ENCODE measurements around the gene TEX14. TPM values are rescaled to one million over a fixed set of nuclear protein-coding genes. Genes with fewer than 3 reads are reported as not detected.

Gene TEX14
- polyA plus RNA-seq, 2 of the 4 experiments (the other 2 are of a cell fraction) = 0.04 to 0.12 TPM

DNA sequence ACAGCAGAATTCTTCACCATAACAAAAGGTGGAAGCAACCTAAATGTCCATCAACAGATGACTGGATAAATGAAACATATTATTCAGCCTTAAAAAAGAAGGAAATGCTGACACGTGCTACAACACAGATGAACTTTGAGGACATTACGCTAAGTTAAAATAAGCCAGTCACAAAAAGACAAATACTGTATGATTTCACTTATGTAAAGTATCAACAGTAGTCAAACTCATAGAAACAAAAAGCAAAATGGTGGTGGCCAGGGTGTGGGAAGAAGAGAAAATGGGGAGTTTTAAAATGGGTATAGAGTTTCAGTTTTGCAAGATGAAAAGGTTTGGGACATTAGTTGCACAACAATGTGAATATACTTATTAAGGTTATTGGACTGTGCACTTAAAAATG lies 127.6 kb downstream of the TEX14 start:
- peak; percentile 8 for TF ChIP-seq MAFK (IDR thresholded peaks at IDR 0.05; ENCODE audit: partially characterized antibody)
- no peak for TF ChIP-seq KDM1A (IDR thresholded peaks at IDR 0.05; ENCODE audit: low read depth)
- Histone ChIP-seq H3K9me3 (no peaks in the 10 kb centered on the region), H3K4me3 (no peak overlapping the region), H3K27ac (no peak overlapping the region), H3K4me1 (no peaks in the 10 kb centered on the region), H3K4me2 (no peak overlapping the region)
- peak; percentile 54 for FAIRE-seq
- CTCF ChIA-PET = interaction anchor here (1.3 to 2.1 kb wide), 5 partner anchors 13 to 441 kb away, joined by 3 to 16 read pairs (median 5); no protein-coding TSS in a partner anchor
- no peak for ATAC-seq
- WGBS (ENCODE audit: missing lambda C conversion rate) = 48% methylated on average over 2 of the region's 2 CpGs
- DNase-seq (ENCODE audit: low read depth in 1 of 2, low spot score in 1 of 2) = no peak
- POLR2A ChIA-PET = no interaction called here

DNA sequence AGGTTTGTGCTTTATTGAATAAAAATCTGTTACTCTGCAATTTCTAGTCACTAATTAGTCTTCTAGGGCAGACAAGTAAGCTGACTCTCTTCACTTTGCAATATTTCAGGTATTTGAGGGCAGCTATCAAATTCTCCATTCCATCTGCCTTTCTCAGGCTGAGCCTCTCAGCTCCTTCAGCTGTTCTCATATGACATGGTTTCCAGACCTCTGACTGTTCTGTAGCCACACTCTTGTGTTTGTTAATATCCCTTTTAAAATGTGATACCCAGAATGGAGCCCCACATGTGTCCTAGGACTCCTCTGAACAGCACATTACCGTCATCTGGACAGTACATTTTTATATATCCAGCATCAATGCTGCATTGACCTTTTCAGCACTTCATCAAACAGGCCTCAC lies 131.3 kb downstream of the TEX14 start:
- FAIRE-seq = peak; percentile 39
- Histone ChIP-seq H3K4me2 (no peak overlapping the region), H3K4me3 (no peak overlapping the region), H3K27ac (no peak overlapping the region), H3K9me3 (no peaks in the 10 kb centered on the region), H3K4me1 (no peaks in the 10 kb centered on the region)
- WGBS (ENCODE audit: missing lambda C conversion rate) = 7% methylated on average over 1 of the region's 1 CpG
- POLR2A ChIA-PET = interaction anchor here (0.5 kb wide), 1 partner anchor 377 kb away, joined by 6 read pairs; no protein-coding TSS in a partner anchor
- no peak for DNase-seq (ENCODE audit: low read depth in 1 of 2, low spot score in 1 of 2)
- no peak for TF ChIP-seq ESRRA (IDR thresholded peaks at IDR 0.05; ENCODE audit: borderline replicate concordance, low read length)
- TF ChIP-seq, protein P1, sequence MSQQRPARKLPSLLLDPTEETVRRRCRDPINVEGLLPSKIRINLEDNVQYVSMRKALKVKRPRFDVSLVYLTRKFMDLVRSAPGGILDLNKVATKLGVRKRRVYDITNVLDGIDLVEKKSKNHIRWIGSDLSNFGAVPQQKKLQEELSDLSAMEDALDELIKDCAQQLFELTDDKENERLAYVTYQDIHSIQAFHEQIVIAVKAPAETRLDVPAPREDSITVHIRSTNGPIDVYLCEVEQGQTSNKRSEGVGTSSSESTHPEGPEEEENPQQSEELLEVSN (IDR thresholded peaks at IDR 0.05; ENCODE audit: borderline replicate concordance, low read depth) = no peak
- TF ChIP-seq RFX5 (IDR thresholded peaks at IDR 0.05) = no peak
- TF ChIP-seq FOXS1 (CRISPR knock-in tag; IDR thresholded peaks at IDR 0.05) = no peak
- no peak for TF ChIP-seq KDM5A (IDR thresholded peaks at IDR 0.05)
- TF ChIP-seq CBX2 (IDR thresholded peaks at IDR 0.05; ENCODE audit: borderline replicate concordance, low read depth) = no peak
- no peak for TF ChIP-seq HES2 (IDR thresholded peaks at IDR 0.05)
- TF ChIP-seq PHF8 (IDR thresholded peaks at IDR 0.05; ENCODE audit: borderline replicate concordance, low read depth) = no peak
- TF ChIP-seq NFE2L2 (conservative IDR thresholded peaks at IDR 0.05; ENCODE audit: low read length) = no peak
- TF ChIP-seq, protein P2, sequence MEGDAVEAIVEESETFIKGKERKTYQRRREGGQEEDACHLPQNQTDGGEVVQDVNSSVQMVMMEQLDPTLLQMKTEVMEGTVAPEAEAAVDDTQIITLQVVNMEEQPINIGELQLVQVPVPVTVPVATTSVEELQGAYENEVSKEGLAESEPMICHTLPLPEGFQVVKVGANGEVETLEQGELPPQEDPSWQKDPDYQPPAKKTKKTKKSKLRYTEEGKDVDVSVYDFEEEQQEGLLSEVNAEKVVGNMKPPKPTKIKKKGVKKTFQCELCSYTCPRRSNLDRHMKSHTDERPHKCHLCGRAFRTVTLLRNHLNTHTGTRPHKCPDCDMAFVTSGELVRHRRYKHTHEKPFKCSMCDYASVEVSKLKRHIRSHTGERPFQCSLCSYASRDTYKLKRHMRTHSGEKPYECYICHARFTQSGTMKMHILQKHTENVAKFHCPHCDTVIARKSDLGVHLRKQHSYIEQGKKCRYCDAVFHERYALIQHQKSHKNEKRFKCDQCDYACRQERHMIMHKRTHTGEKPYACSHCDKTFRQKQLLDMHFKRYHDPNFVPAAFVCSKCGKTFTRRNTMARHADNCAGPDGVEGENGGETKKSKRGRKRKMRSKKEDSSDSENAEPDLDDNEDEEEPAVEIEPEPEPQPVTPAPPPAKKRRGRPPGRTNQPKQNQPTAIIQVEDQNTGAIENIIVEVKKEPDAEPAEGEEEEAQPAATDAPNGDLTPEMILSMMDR (IDR thresholded peaks at IDR 0.05) = no peak
- TF ChIP-seq HEYL (CRISPR knock-in tag; IDR thresholded peaks at IDR 0.05) = no peak
- no peak for TF ChIP-seq SREBF2 (IDR thresholded peaks at IDR 0.05)
- no peak for TF ChIP-seq NR3C1 (IDR thresholded peaks at IDR 0.05)
- no peak for ATAC-seq
- CTCF ChIA-PET = interaction anchor here (1.0 to 4.0 kb wide), 3 partner anchors 9 to 28 kb away, joined by 3 to 24 read pairs (median 3); no protein-coding TSS in a partner anchor

DNA sequence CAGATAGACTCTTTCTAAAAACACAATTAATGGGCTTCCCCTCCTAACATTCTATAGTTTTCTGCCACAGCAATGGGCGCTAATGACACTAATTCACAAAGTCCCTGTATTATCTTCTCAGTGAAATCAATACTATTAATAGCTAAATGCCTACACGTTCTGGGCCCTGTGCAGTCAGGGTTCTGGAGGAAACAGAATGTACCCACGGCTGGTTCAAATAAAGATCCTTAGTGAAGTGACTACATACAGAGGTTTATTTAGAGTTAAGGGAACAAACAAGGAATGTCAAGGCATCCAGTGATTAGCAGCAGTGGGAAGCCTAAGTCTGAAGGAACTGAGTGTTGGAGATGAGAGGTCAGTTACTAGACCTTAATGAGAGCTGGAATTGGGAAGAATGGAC lies 133.9 kb downstream of the TEX14 start:
- TF ChIP-seq, protein P3, sequence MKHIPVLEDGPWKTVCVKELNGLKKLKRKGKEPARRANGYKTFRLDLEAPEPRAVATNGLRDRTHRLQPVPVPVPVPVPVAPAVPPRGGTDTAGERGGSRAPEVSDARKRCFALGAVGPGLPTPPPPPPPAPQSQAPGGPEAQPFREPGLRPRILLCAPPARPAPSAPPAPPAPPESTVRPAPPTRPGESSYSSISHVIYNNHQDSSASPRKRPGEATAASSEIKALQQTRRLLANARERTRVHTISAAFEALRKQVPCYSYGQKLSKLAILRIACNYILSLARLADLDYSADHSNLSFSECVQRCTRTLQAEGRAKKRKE (CRISPR knock-in tag; IDR thresholded peaks at IDR 0.05; ENCODE audit: low read depth) = no peak
- no peak for TF ChIP-seq EP300 (IDR thresholded peaks at IDR 0.05)
- TF ChIP-seq NPAS2 (CRISPR knock-in tag; IDR thresholded peaks at IDR 0.05; ENCODE audit: borderline replicate concordance) = no peak
- no peak for TF ChIP-seq PBX3 (IDR thresholded peaks at IDR 0.05)
- TF ChIP-seq RCOR1 (IDR thresholded peaks at IDR 0.05; ENCODE audit: low read depth, low read length) = no peak
- no peak for TF ChIP-seq EHMT2 (IDR thresholded peaks at IDR 0.05; ENCODE audit: low read depth)
- no peak for TF ChIP-seq BHLHE40 (IDR thresholded peaks at IDR 0.05; ENCODE audit: low read depth, low read length)
- TF ChIP-seq RAD21 (conservative IDR thresholded peaks at IDR 0.05 in 1 of 2, IDR thresholded peaks at IDR 0.05 in 1 of 2) = no peak
- TF ChIP-seq RNF2 (IDR thresholded peaks at IDR 0.05; ENCODE audit: borderline replicate concordance, low read depth) = no peak
- TF ChIP-seq HOXA7 (CRISPR knock-in tag; IDR thresholded peaks at IDR 0.05) = no peak
- TF ChIP-seq CHD4 (IDR thresholded peaks at IDR 0.05; ENCODE audit: borderline replicate concordance) = no peak
- no peak for TF ChIP-seq CBX8 (IDR thresholded peaks at IDR 0.05)
- no peak for DNase-seq (ENCODE audit: low read depth in 1 of 2, low spot score in 1 of 2)
- Histone ChIP-seq H3K4me3 (no peak overlapping the region), H3K27ac (no peak overlapping the region), H3K9me3 (no peaks in the 10 kb centered on the region), H3K4me1 (no peaks in the 10 kb centered on the region), H3K4me2 (no peak overlapping the region)
- ATAC-seq = no peak
- WGBS (ENCODE audit: missing lambda C conversion rate) = 50% methylated on average over 3 of the region's 3 CpGs
- FAIRE-seq = no peak
- ChIA-PET CTCF (interaction anchor here (1.1 to 4.0 kb wide), 4 partner anchors 8 to 447 kb away, joined by 3 to 24 read pairs (median 4); no protein-coding TSS in a partner anchor), POLR2A (no interaction called here)
